Endodermal cell (in vitro differentiated cells): ENCODE results near the gene PLA2G4F. TPM values are rescaled to one million over a fixed set of nuclear protein-coding genes. Genes with fewer than 3 reads are reported as not detected.

Experiments
- DNase-seq: peaks from one replicate; pipeline ENCODE4 v3.0.0-alpha.2; 2017
- H3K27ac ChIP-seq: 2 replicates; pipeline ENCODE4 v1.5.1; 2013; ENCODE audit warnings: mild to moderate bottlenecking, low read depth, low read length, moderate library complexity
- H3K27me3 ChIP-seq: 2 replicates; pipeline ENCODE4 v1.6.1; 2013; ENCODE audit warnings: mild to moderate bottlenecking, low read length, moderate library complexity; ENCODE audit not compliant: insufficient read depth, control insufficient read depth, poor library complexity, severe bottlenecking
- H3K36me3 ChIP-seq: 2 replicates; pipeline ENCODE4 v1.7.0; 2013; ENCODE audit warnings: mild to moderate bottlenecking, low read length, moderate library complexity; ENCODE audit not compliant: control insufficient read depth, insufficient read depth
- H3K4me1 ChIP-seq: one replicate; pipeline ENCODE4 v1.7.0; 2013; ENCODE audit warnings: low read length; ENCODE audit not compliant: control insufficient read depth, insufficient read depth
- H3K4me3 ChIP-seq: 2 replicates; pipeline ENCODE4 v1.5.1; 2013; ENCODE audit warnings: mild to moderate bottlenecking, low read length, moderate library complexity
- H3K9ac ChIP-seq: 2 replicates; pipeline ENCODE4 v1.6.1; 2013; ENCODE audit warnings: mild to moderate bottlenecking, low read length, moderate library complexity; ENCODE audit not compliant: poor library complexity, severe bottlenecking; ENCODE audit errors: extremely low read depth
- H3K9me3 ChIP-seq: 2 replicates; pipeline ENCODE4 v1.6.1; 2013; ENCODE audit warnings: mild to moderate bottlenecking, low read length, moderate library complexity; ENCODE audit not compliant: control insufficient read depth
- H3K27ac Mint-ChIP-seq: 2 replicates; pipeline ENCODE4 v1.8.0; 2020; ENCODE audit warnings: mixed read lengths
- H3K27me3 Mint-ChIP-seq: 2 replicates; pipeline ENCODE4 v1.8.0; 2021; ENCODE audit warnings: mild to moderate bottlenecking, mixed read lengths; ENCODE audit not compliant: insufficient read depth
- H3K36me3 Mint-ChIP-seq: 2 replicates; pipeline ENCODE4 v1.8.0; 2020; ENCODE audit warnings: low read depth, mixed read lengths
- H3K4me1 Mint-ChIP-seq: 2 replicates; pipeline ENCODE4 v1.8.0; 2020; ENCODE audit warnings: mixed read lengths
- H3K4me3 Mint-ChIP-seq: 2 replicates; pipeline ENCODE4 v1.8.0; 2020; ENCODE audit warnings: mild to moderate bottlenecking, moderate library complexity, mixed read lengths
- H3K9me3 Mint-ChIP-seq: 2 replicates; pipeline ENCODE4 v1.8.0; 2020; ENCODE audit warnings: mild to moderate bottlenecking, mixed read lengths
- CTCF ChIP-seq: fragments of 200-600 bp; sonication (generic); conservative IDR thresholded peaks from 2 replicates; pipeline ENCODE4 v1.5.0; 2021; ENCODE audit warnings: antibody characterized with exemption, mild to moderate bottlenecking
- WGBS, 2 experiments: methylation state at CpG; one replicate each; pipeline versions ENCODE4 v1.1.5 to v1.1.7; 2013; ENCODE audit warnings: missing lambda C conversion rate in 2 of 2, mixed read lengths in 1 of 2; ENCODE audit not compliant: insufficient coverage in 1 of 2, insufficient read length in 1 of 2; 5-methylcytosine and 5-hydroxymethylcytosine counted together
- total RNA-seq, 2 donors: library from RNA; stranded (reverse); fragmentation: NEBNext Ultra II Directional in 1 of 2; extraction: Animal tissue kit (Norgen Biotek cat#: 25700) in 1 of 2; gene quantifications; 2 replicates in 1 of 2; 3 replicates in 1 of 2; pipeline ENCODE4 v1.2.1, GENCODE V29; 2021

The PLA2G4F gene
- total RNA-seq, 2 donors from 2014 or later: 0.22 TPM; not detected in 1

GRCh38 chr15:42190370-42190769 is 33.9 kb upstream of the PLA2G4F start:
- Mint-ChIP-seq H3K4me3 (no peak overlapping the region), H3K9me3 (no peaks in the 10 kb centered on the region), H3K4me1 (no peaks in the 10 kb centered on the region), H3K36me3 (peaks cover 64% of the 10 kb centered on the region), H3K27ac (no peak overlapping the region), H3K27me3 (no peaks in the 10 kb centered on the region)
- H3K4me3 ChIP-seq: no peak overlapping the region
- H3K36me3 ChIP-seq: peaks cover 60% of the 10 kb centered on the region
- no peak for DNase-seq
- 96% methylated on average over 2 of the region's 2 CpGs for WGBS, 2 experiments
- H3K27me3 ChIP-seq: no peaks in the 10 kb centered on the region
- H3K4me1 ChIP-seq: no peaks in the 10 kb centered on the region
- no peak for TF ChIP-seq CTCF
- H3K27ac ChIP-seq: no peak overlapping the region
- no peak overlapping the region for H3K9ac ChIP-seq
- H3K9me3 ChIP-seq: no peaks in the 10 kb centered on the region

- WGBS, 2 experiments: 96% methylated on average over 1 of the region's 1 CpG; no CpG with 5 or more reads in 1 of the 2 experiments
- Mint-ChIP-seq H3K4me1 (no peaks in the 10 kb centered on the region), H3K27ac (no peak overlapping the region), H3K4me3 (no peak overlapping the region), H3K36me3 (peaks cover 75% of the 10 kb centered on the region), H3K27me3 (no peaks in the 10 kb centered on the region), H3K9me3 (no peaks in the 10 kb centered on the region)
- Histone ChIP-seq H3K9ac (no peak overlapping the region), H3K4me1 (no peaks in the 10 kb centered on the region), H3K36me3 (peaks cover 82% of the 10 kb centered on the region), H3K27me3 (no peaks in the 10 kb centered on the region), H3K9me3 (no peaks in the 10 kb centered on the region), H3K4me3 (no peak overlapping the region), H3K27ac (no peak overlapping the region)
- DNase-seq: no peak
- TF ChIP-seq CTCF: no peak
Observed at GRCh38 chr15:42185801-42186200, 29.4 kb upstream of the PLA2G4F start.

GRCh38 chr15:42184736-42185135 is 28.3 kb upstream of the PLA2G4F start:
- no peak for TF ChIP-seq CTCF
- no peaks in the 10 kb centered on the region for H3K9me3 ChIP-seq
- Mint-ChIP-seq H3K27me3 (no peaks in the 10 kb centered on the region), H3K36me3 (peaks cover 77% of the 10 kb centered on the region), H3K4me1 (no peaks in the 10 kb centered on the region), H3K9me3 (no peaks in the 10 kb centered on the region), H3K27ac (no peak overlapping the region), H3K4me3 (no peak overlapping the region)
- WGBS, 2 experiments: 94 to 96% methylated on average over 2 to 4 of the region's 4 CpGs
- H3K36me3 ChIP-seq: peaks cover 83% of the 10 kb centered on the region
- DNase-seq: no peak
- no peaks in the 10 kb centered on the region for H3K27me3 ChIP-seq
- H3K27ac ChIP-seq: no peak overlapping the region
- H3K9ac ChIP-seq: no peak overlapping the region
- H3K4me1 ChIP-seq: no peaks in the 10 kb centered on the region
- no peak overlapping the region for H3K4me3 ChIP-seq
